ENCODE data around the gene CORT.

The CORT gene

DNA sequence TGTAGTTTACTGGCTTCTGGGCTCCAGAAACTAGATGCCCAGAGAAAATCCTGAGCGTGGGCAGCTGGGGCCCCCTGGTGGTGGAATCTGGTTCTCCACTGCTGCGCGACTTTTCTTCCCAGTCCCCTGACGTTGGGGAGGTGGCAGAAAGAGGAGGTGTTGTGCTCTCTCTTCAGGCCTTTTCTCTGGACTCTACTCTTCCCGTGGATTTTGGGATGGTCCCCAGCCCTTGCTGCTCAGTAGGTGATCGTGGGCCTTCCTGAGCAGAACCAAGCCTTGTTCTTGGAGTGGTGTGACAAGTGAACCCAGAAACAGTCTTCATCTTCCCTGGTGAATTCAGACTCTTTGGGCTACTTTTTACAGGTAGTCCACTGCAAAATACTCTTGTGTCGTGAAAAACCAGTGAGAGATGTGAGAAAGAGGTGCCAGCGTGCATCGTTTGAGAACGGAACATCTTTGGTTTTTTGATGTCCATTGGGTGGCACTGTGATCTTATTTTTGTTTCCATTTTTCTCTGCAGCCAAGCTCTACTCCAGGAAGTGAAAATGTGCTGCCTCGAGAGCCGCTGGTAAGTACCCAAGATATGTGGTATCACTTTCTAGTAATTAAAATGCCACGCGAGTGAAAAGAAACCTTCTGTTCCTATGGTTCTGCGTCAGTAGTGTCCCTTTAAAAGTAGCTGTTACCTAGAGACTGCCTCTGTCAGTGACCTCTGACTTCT is 45.1 kb downstream of the CORT start:
- H3K4me3 ChIP-seq (replicated peaks; ENCODE audit: low read depth, low read length) = peak overlapping the region; percentile 12
- peak; percentile 67 for DNase-seq (ENCODE audit: low read depth)

DNA sequence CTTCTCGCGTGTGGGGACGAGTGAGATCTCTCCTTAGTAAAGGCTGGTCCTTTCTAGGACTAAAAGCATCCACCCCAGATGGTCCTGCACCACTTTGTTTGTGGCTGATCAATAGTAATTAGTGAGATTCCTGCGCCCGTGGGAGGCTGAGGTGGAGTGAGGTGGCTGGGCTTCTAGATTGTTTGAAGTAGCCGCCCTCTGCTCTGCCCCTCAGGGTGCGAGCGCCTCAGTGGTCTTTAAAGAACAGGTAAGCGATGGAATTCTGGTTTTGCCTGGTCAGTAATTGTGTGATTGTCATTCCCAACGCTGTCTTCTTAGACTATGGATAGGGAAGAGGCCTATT is 45.6 kb downstream of the CORT start:
- no peak overlapping the region for H3K4me3 ChIP-seq (replicated peaks; ENCODE audit: low read depth, low read length)

More for the DNA sequence above, 45.1 kb downstream of the CORT start:
- TF ChIP-seq, protein P1, sequence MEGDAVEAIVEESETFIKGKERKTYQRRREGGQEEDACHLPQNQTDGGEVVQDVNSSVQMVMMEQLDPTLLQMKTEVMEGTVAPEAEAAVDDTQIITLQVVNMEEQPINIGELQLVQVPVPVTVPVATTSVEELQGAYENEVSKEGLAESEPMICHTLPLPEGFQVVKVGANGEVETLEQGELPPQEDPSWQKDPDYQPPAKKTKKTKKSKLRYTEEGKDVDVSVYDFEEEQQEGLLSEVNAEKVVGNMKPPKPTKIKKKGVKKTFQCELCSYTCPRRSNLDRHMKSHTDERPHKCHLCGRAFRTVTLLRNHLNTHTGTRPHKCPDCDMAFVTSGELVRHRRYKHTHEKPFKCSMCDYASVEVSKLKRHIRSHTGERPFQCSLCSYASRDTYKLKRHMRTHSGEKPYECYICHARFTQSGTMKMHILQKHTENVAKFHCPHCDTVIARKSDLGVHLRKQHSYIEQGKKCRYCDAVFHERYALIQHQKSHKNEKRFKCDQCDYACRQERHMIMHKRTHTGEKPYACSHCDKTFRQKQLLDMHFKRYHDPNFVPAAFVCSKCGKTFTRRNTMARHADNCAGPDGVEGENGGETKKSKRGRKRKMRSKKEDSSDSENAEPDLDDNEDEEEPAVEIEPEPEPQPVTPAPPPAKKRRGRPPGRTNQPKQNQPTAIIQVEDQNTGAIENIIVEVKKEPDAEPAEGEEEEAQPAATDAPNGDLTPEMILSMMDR (IDR thresholded peaks at IDR 0.05; ENCODE audit: low read length, missing control alignments) = peak; percentile 78

DNA sequence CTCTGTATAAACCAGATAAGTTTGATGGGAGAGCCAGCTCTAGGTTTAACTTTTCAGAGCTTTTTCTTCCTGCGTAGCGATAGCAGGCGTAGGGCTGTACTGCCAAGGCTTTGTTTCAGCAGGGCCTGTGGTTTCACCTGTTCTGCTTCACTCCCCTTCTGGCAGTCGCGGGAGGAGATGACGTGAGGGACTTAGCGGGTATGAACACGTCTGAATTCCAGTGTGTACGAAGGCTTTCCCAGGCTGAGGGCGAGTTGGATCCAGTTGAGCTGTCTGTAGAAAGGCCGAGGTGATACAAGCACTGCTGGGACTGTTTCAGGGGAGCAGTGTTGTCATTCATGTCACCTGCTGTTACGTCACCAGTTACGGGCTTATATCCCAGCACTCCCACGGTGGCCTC is 46.1 kb downstream of the CORT start:
- no peak for DNase-seq (ENCODE audit: low read depth)
- H3K4me3 ChIP-seq (replicated peaks; ENCODE audit: low read depth, low read length) = no peak overlapping the region
- TF ChIP-seq, protein P1 (IDR thresholded peaks at IDR 0.05; ENCODE audit: low read length, missing control alignments) = no peak

More for the DNA sequence above, 45.6 kb downstream of the CORT start:
- TF ChIP-seq, protein P1 (IDR thresholded peaks at IDR 0.05; ENCODE audit: low read length, missing control alignments) = no peak
- DNase-seq (ENCODE audit: low read depth) = no peak

DNA sequence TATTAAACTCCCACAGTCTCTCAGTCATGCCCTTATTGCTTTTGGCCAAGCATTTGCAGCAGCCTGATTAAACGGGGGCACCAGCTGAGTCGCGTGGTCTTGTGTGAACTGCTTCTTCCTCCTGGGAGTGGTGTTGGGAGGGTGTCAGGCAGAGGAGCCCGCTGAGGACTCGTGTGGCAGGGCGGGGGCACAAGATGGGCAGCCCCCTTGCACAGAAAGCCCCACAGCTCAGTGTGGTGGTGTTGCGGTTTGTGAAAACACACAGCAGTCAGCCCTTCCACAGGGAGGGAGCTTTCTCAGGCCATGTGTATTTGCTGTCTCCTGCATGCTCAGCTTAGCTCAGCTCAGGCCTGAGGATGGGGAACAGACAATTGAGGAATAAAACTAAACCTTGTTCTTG is 47.3 kb downstream of the CORT start:
- no peak overlapping the region for H3K4me3 ChIP-seq (replicated peaks; ENCODE audit: low read depth, low read length)
- TF ChIP-seq, protein P1 (IDR thresholded peaks at IDR 0.05; ENCODE audit: low read length, missing control alignments) = no peak
- DNase-seq (ENCODE audit: low read depth) = no peak

DNA sequence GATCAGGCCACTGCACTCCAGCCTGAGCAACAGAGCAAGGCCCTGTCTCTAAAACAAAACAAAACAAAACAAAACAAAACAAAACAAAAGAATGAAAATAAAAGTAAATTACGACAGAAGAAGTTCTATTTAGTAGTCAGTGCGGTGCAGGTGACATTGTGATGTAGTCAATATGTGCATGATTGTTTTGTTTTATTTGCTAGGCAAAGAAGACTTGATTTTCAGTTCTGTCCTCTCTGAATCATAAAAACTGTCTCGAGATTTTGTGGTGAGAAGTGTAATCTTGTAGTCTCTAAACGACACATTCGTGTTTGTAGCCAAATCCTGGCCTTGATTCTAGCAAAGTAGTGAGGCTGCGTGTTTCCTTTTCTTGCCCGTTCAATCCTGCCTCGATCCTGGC is 48.4 kb downstream of the CORT start:
- TF ChIP-seq, protein P1 (IDR thresholded peaks at IDR 0.05; ENCODE audit: low read length, missing control alignments) = no peak

More for the DNA sequence above, 48.4 kb downstream of the CORT start:
- no peak overlapping the region for H3K4me3 ChIP-seq (replicated peaks; ENCODE audit: low read depth, low read length)
- DNase-seq (ENCODE audit: low read depth) = no peak
